BE2C (cell line): ENCODE results near the gene NUFIP1.

ENCODE experiments used
- DNase-seq: peaks from one replicate; pipeline ENCODE4 v3.0.0-alpha.2; 2020
- H3K27me3 ChIP-seq: fragments of 250-450 bp; sonication (Bioruptor Pico); 2 replicates; pipeline ENCODE4 v1.5.1; 2020; ENCODE audit warnings: mild to moderate bottlenecking
- H3K36me3 ChIP-seq: fragments of 250-450 bp; sonication (Bioruptor Pico); 2 replicates; pipeline ENCODE4 v1.5.1; 2020; ENCODE audit warnings: mild to moderate bottlenecking
- H3K4me1 ChIP-seq: fragments of 250-450 bp; sonication (Bioruptor Pico); 2 replicates; pipeline ENCODE4 v1.5.1; 2020
- H3K4me3 ChIP-seq: 2 replicates; pipeline ENCODE4 v1.5.1; 2011; ENCODE audit warnings: low read depth, low read length
- H3K9me3 ChIP-seq: fragments of 250-450 bp; sonication (Bioruptor Pico); 2 replicates; pipeline ENCODE4 v1.5.1; 2020
- TF ChIP-seq, protein P1 (sequence below): IDR thresholded peaks from 2 replicates; pipeline ENCODE4 v1.5.1; 2012; ENCODE audit warnings: mild to moderate bottlenecking, low read depth, low read length

Gene NUFIP1

DNA sequence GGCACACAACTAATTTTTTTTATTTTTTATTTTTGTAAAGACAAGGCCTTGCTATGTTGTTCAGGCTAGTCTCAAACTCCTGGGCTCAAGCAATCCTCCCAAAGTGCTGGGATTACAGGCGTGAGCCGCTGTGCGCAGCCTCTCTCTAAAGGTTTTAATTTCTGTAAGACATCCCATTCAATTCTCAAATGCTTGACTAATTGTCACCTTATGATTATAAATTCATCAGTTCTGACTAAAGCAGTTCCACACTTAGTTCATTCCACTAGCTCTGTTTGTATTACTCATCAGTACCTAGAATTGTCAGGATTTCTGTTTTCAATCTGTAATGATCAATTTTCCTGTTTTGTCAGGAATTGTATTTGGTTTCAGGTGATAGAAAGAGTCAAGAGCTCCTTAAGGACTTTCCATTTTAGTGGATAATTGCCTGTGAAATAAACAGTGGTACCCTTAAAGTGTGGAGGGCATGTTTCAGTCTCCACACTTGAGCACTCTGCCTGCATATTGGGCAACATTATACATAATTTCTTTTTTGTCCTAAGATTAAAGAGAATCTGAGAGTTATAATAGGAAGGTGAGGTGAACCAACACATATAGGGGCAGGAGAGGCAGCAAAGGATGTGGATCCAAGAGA is 27.6 kb upstream of the NUFIP1 start:
- DNase-seq = no peak
- Histone ChIP-seq H3K36me3 (peaks cover 46% of the 10 kb centered on the region), H3K27me3 (no peaks in the 10 kb centered on the region), H3K9me3 (no peaks in the 10 kb centered on the region), H3K4me3 (no peak overlapping the region), H3K4me1 (no peaks in the 10 kb centered on the region)
- TF ChIP-seq, protein P1, sequence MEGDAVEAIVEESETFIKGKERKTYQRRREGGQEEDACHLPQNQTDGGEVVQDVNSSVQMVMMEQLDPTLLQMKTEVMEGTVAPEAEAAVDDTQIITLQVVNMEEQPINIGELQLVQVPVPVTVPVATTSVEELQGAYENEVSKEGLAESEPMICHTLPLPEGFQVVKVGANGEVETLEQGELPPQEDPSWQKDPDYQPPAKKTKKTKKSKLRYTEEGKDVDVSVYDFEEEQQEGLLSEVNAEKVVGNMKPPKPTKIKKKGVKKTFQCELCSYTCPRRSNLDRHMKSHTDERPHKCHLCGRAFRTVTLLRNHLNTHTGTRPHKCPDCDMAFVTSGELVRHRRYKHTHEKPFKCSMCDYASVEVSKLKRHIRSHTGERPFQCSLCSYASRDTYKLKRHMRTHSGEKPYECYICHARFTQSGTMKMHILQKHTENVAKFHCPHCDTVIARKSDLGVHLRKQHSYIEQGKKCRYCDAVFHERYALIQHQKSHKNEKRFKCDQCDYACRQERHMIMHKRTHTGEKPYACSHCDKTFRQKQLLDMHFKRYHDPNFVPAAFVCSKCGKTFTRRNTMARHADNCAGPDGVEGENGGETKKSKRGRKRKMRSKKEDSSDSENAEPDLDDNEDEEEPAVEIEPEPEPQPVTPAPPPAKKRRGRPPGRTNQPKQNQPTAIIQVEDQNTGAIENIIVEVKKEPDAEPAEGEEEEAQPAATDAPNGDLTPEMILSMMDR = no peak

DNA sequence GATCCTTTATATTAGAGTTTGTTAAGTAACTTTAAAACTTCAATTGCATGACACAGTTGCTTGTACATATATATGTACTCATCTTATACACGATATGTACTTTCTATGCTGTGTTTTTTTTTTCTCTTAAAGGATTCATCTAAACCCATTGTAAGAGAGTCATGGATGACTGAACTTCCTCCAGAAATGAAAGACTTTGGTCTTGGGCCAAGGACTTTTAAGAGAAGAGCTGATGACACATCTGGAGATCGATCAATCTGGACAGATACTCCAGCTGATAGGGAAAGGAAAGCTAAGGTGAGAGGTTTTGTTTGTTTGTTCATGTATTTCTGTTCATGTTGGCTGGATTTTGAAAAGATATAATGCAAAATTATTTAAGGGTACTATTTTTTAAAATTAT is 26.0 kb upstream of the NUFIP1 start:
- Histone ChIP-seq H3K27me3 (no peaks in the 10 kb centered on the region), H3K4me3 (no peak overlapping the region), H3K4me1 (no peaks in the 10 kb centered on the region), H3K9me3 (no peaks in the 10 kb centered on the region), H3K36me3 (peaks cover 46% of the 10 kb centered on the region)
- DNase-seq = no peak
- TF ChIP-seq, protein P1 = no peak

DNA sequence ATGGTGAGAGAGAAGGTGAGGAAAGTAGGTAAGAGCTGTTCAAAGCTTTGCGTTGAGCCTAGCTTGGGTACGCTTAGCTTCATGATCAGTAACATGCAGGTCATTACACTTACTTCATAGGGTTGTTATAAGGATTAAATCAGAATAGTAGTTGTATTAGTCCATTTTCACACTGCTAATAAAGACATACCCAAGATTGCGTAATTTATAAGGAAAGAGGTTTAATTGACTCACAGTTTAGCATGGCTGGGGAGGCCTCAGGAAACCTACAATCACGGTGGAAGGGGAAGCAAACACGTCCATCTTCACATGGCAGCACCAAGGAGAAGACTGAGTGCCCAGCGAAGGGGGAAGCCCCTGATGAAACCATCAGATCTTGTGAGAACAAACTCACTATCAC is 21.9 kb upstream of the NUFIP1 start:
- TF ChIP-seq, protein P1 = no peak
- H3K4me3 ChIP-seq = no peak overlapping the region
- H3K36me3 ChIP-seq = peaks cover 57% of the 10 kb centered on the region
- no peaks in the 10 kb centered on the region for H3K27me3 ChIP-seq
- no peaks in the 10 kb centered on the region for H3K4me1 ChIP-seq
- no peak for DNase-seq
- no peaks in the 10 kb centered on the region for H3K9me3 ChIP-seq

DNA sequence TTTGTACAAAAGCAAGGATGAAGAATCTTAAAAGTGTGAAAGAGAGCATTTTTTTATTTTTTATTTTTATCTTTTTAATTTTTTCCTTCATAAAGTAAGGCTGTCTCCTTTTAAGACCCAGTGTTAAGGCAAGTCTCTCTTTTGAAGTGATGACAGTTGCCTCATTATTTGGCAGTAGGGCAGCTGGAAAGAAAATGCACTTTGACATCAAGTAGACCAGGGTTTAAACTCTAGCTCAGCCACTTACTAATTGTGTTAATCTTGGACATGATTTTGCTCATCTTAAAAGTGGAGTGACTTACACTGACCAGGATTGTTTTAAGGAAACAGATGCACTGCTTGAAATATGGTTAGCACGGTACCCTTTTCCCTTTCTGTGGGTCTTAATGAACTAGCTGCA is 18.6 kb upstream of the NUFIP1 start:
- no peaks in the 10 kb centered on the region for H3K27me3 ChIP-seq
- H3K36me3 ChIP-seq = peaks cover 50% of the 10 kb centered on the region
- H3K4me1 ChIP-seq = no peaks in the 10 kb centered on the region
- DNase-seq = no peak
- H3K4me3 ChIP-seq = no peak overlapping the region
- H3K9me3 ChIP-seq = no peaks in the 10 kb centered on the region
- TF ChIP-seq, protein P1 = no peak

DNA sequence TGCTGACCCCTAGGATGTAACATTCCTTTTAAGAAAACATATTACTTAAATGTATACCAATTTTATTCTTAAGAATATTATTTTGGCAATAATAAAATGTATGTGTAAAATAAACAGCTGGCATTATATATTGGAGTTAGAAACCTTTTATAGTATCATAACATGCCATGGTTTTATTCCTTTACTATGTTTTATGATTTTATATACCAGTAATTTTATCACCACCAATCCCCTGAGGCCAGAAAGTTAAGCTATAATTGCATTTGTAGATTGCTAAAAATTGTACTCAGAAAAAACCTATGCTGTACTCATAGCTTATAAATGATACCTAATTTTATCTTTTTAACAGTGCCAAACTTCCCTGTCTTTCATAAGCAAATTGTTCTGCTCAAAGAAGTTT is 18.0 kb upstream of the NUFIP1 start:
- TF ChIP-seq, protein P1 = no peak
- Histone ChIP-seq H3K36me3 (peaks cover 54% of the 10 kb centered on the region), H3K27me3 (no peaks in the 10 kb centered on the region), H3K9me3 (no peaks in the 10 kb centered on the region), H3K4me1 (no peaks in the 10 kb centered on the region), H3K4me3 (no peak overlapping the region)
- no peak for DNase-seq

DNA sequence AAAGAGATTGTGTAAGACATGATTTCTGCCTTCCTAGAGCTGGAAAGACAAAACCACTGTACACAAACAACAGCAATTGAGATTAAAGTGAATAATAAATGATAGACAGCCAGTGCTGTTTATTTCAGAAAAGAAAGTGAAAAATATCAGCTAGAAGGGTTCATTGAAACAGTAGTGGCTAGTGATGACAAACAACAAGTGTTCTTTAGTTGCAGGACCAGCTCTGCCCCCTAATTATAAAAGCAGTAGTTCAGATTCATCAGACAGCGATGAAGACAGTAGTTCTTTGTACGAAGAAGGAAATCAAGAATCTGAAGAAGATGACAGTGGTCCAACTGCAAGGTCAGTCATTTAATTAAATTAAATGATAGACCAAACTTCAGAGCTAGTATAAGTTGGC is 14.8 kb upstream of the NUFIP1 start:
- no peaks in the 10 kb centered on the region for H3K9me3 ChIP-seq
- no peak for DNase-seq
- H3K4me3 ChIP-seq = no peak overlapping the region
- peaks cover 57% of the 10 kb centered on the region for H3K36me3 ChIP-seq
- TF ChIP-seq, protein P1 = no peak
- H3K27me3 ChIP-seq = no peaks in the 10 kb centered on the region
- no peaks in the 10 kb centered on the region for H3K4me1 ChIP-seq
